Measurements from ENCODE around the gene GDPD3. TPM values are rescaled to one million over a fixed set of nuclear protein-coding genes. Genes with fewer than 3 reads are reported as not detected.

Gene GDPD3
- total RNA-seq = 1 to 10 TPM in 4 of 6 donors, under 1 TPM in 2; 0.41 to 3.5 (median 1.3) TPM
- 1 to 10 TPM; 3.6 to 7.4 TPM for polyA plus RNA-seq

GRCh38 chr16:30113031-30113710 lies at the start of gene GDPD3:
Gene GDPD3 (minus strand): TSS chr16:30113537. CDS start chr16:30113478, 59 bp downstream.
- DNase-seq (peak in 2 of 6 donors; percentile 49 to 78), ATAC-seq (peak in 3 of 4 donors; percentile 28 to 43 (median 35)), FAIRE-seq (no peak)
- Histone ChIP-seq H3K36me3 (peaks cover 0 to 15% (median 0%) of the 10 kb centered on the region in 3 donors), H3K4me1 (no peaks in the 10 kb centered on the region), H3K9me3 (no peaks in the 10 kb centered on the region), H3K27ac (no peak within 1 kb of the TSS), H3K27me3 (no peaks in the 10 kb centered on the region), H3K4me3 (no peak within 1 kb of the TSS)
- 69 to 75% methylated on average over 20 of the region's 20 CpGs for WGBS, 2 donors
- no peak for TF ChIP-seq CTCF (IDR thresholded peaks at IDR 0.05)
- intact Hi-C loops (cut with DNase I) = no loop called here

DNA sequence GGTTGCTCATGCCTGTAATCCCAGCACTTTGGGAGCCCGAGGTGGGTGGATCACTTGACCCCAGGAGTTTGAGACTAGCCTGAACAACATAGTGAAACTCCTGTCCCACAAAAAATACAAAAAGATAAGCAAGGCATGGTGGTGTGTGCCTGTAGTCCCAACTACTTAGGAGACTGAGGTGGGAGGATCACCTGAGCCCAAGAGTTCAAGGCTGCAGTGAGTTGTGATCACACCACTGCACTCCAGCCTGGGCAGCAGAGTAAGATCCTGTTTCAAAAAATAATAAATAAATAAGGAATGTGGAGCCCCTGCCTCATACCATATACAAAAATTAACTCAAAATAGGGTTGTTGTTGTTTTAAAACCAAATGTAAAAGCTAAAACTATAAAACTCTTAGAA lies 43.9 kb upstream of the GDPD3 start:
- no peak for DNase-seq
- intact Hi-C loops (cut with DNase I) = no loop called here
- whole genome bisulfite sequencing, 2 donors = 40 to 67% methylated on average over 1 of the region's 1 CpG
- TF ChIP-seq CTCF (IDR thresholded peaks at IDR 0.05) = no peak
- no peaks in the 10 kb centered on the region for H3K27me3 ChIP-seq
- no peak for ATAC-seq
- no peak for FAIRE-seq
- no peak overlapping the region for H3K4me3 ChIP-seq
- no peaks in the 10 kb centered on the region for H3K36me3 ChIP-seq
- no peaks in the 10 kb centered on the region for H3K9me3 ChIP-seq
- no peak overlapping the region for H3K27ac ChIP-seq
- H3K4me1 ChIP-seq = no peaks in the 10 kb centered on the region

DNA sequence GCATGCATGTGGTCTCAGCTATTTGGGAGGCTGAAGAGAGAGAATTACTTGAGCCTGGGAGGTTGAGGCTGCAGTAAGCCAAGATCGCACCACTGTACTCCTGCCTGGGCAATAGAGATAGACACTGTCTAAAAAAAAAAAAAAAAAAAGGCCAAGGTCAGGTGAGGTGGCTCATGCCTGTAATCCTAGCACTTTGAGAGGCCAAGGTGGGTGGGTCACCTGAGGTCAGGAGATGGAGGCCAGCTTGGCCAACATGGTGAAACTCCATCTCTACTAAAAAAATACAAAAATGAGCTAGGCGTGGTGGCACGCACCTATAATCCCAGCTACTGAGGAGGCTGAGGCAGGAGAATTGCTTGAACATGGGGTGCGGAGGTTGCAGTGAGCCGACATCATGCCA lies 41.9 kb upstream of the GDPD3 start:
- no peak overlapping the region for H3K27ac ChIP-seq
- no peaks in the 10 kb centered on the region for H3K9me3 ChIP-seq
- no peaks in the 10 kb centered on the region for H3K36me3 ChIP-seq
- H3K4me1 ChIP-seq = no peaks in the 10 kb centered on the region
- H3K27me3 ChIP-seq = no peaks in the 10 kb centered on the region
- H3K4me3 ChIP-seq = no peak overlapping the region
- WGBS, 2 donors = 91 to 95% methylated on average over 5 of the region's 5 CpGs
- intact Hi-C loops (cut with DNase I) = no loop called here
- DNase-seq = no peak
- no peak for ATAC-seq
- no peak for TF ChIP-seq CTCF (IDR thresholded peaks at IDR 0.05)
- no peak for FAIRE-seq

DNA sequence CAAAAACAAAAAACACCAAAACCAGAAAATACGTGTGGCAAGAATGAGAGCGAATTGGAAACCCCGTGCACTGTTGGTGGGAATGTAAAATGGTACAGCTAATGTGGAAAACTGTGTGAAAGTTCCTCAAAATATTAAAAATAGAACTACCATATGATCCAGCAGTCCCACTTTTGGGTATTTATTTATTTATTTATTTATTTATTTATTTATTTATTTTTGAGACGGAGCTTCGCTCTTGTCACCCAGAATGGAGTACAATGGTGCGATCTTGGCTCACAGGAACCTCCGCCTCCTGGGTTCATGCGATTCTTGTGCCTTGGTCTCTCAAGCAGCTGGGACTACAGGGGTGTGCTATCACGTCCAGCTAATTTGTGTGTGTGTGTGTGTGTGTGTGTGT lies 39.2 kb upstream of the GDPD3 start:
- DNase-seq (no peak), FAIRE-seq (no peak), ATAC-seq (no peak)
- Histone ChIP-seq H3K9me3 (no peaks in the 10 kb centered on the region), H3K27ac (no peak overlapping the region), H3K4me3 (no peak overlapping the region), H3K36me3 (no peaks in the 10 kb centered on the region), H3K27me3 (no peaks in the 10 kb centered on the region), H3K4me1 (no peaks in the 10 kb centered on the region)
- 94% methylated on average over 9 of the region's 9 CpGs for WGBS, 2 donors
- TF ChIP-seq CTCF (IDR thresholded peaks at IDR 0.05) = no peak
- intact Hi-C loops (cut with DNase I) = no loop called here

GRCh38 chr16:30151091-30151490 lies 37.8 kb upstream of the GDPD3 start:
- H3K4me1 ChIP-seq = no peaks in the 10 kb centered on the region
- no peak overlapping the region for H3K4me3 ChIP-seq
- H3K36me3 ChIP-seq = no peaks in the 10 kb centered on the region
- no peak overlapping the region for H3K27ac ChIP-seq
- no peak for TF ChIP-seq CTCF (IDR thresholded peaks at IDR 0.05)
- DNase-seq = no peak
- WGBS, 2 donors = 75 to 80% methylated on average over 7 of the region's 7 CpGs
- no peaks in the 10 kb centered on the region for H3K9me3 ChIP-seq
- ATAC-seq = no peak
- no peak for FAIRE-seq
- intact Hi-C loops (cut with DNase I) = no loop called here
- H3K27me3 ChIP-seq = no peaks in the 10 kb centered on the region
